Activated CD8-positive, alpha-beta T cell treated with anti-CD3 and anti-CD28 coated beads, Interleukin-2, amount 10 ng/mL, durations not matched to agents 7 days and 5 days (primary cell): Measurements from ENCODE around the gene PI4K2B. TPM values are rescaled to one million over a fixed set of nuclear protein-coding genes. Genes with fewer than 3 reads are reported as not detected.
"Not testable (repeated sequence)": the region's sequence is repeated elsewhere in the genome, so short reads cannot be mapped to it uniquely, and the experiment has no call there.

ENCODE experiments used
- ATAC-seq: fragments of 150-1000 bp; cut with Tn5 transposase; one replicate; pipeline ENCODE4 v1.10.0; 2021; ENCODE audit warnings: moderate library complexity
- CTCF ChIA-PET: fragments of 350-600 bp; sonication (Branson Sonifier 250); formaldehyde crosslinking; loops from one replicate; lab custom pipeline; 2021; ENCODE audit warnings: antibody characterized with exemption; lab: Charles Lee
- POLR2A ChIA-PET: fragments of 350-600 bp; sonication (Branson Sonifier 250); formaldehyde crosslinking; loops from one replicate; lab custom pipeline; 2021; ENCODE audit warnings: antibody characterized with exemption; lab: Charles Lee
- DNase-seq: peaks from one replicate; pipeline ENCODE4 v3.0.0-alpha.2; 2020
- H3K27ac Mint-ChIP-seq: one replicate; pipeline ENCODE4 v1.8.0; 2021; ENCODE audit warnings: mild to moderate bottlenecking, mixed read lengths
- H3K27me3 Mint-ChIP-seq: one replicate; pipeline ENCODE4 v1.8.0; 2021; ENCODE audit warnings: low read depth, mixed read lengths
- H3K36me3 Mint-ChIP-seq: one replicate; pipeline ENCODE4 v1.8.0; 2021; ENCODE audit warnings: low read depth, mixed read lengths
- H3K4me1 Mint-ChIP-seq: one replicate; pipeline ENCODE4 v1.8.0; 2021; ENCODE audit warnings: low read depth, mixed read lengths
- H3K4me3 Mint-ChIP-seq: one replicate; pipeline ENCODE4 v1.8.0; 2021; ENCODE audit warnings: mild to moderate bottlenecking, mixed read lengths
- H3K9me3 Mint-ChIP-seq: one replicate; pipeline ENCODE4 v1.8.0; 2022; ENCODE audit warnings: mixed read lengths; ENCODE audit not compliant: insufficient read depth
- total RNA-seq, 2 experiments: library from RNA; stranded (reverse); gene quantifications; one replicate each; pipeline ENCODE4 v1.2.3, GENCODE V29; 2021

PI4K2B gene
- total RNA-seq, 2 experiments from 2014 or later, result 42.2 to 46.1 TPM

DNA sequence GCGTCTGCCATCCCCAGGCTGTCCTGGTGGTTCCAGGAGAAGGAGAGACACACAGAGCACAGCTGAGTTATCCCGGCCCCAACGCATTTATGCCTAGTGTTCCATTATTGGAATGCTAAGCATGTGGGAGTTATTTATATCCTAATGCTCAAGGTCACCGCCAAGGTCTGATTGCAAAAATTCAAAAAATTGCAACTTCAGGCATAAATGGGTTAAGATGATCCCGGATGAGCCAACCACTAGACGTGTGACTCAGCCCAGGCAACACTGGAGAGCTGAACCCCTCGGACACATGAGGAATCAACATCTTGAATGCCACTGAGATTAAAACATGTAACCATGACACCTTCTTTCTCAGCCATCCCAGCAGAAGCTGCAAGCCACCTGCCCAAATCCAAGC, 74.9 kb downstream of the PI4K2B start:
- Mint-ChIP-seq H3K4me3 (no peak overlapping the region), H3K27ac (no peak overlapping the region), H3K36me3 (no peaks in the 10 kb centered on the region), H3K27me3 (peaks cover 3% of the 10 kb centered on the region), H3K9me3 (no peaks in the 10 kb centered on the region), H3K4me1 (peaks cover 16% of the 10 kb centered on the region)
- no peak for ATAC-seq
- no peak for DNase-seq
- POLR2A ChIA-PET, result no interaction called here
- CTCF ChIA-PET, result no interaction called here

DNA sequence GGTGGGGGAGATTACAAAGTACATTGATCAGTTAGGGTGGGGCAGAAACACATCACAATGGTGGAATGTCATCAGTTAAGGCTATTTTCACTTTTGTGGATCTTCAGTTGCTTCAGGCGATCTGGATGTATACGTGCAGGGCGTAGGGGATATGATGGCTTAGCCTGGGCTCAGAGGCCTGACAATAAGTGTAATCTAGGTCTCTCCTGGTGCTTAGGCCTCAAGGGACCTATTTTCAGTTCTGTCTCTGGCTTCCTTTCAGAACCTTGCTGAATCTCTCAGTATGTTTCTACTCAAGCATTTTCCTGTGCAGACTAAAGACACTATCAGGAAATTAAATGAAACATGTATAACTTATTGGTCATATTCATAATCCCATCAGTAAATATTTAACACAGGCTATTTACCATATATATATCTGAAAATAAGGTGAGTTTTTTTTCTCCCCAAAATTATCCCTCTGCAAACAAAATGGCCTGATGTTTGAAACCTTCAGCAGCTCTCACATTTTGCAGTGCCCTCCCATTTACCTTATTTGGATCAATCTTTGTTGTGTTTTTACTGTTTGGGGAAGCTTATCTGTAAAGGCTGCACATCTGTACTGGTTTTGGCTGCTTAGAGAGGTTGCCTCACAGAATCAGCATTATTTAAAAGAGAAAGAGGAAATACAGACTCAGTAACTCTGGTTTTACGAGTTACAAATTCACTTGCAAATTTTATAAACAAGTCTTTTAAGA, 76.4 kb downstream of the PI4K2B start:
- CTCF ChIA-PET, result interaction anchor here (0.7 to 5.2 kb wide), 5 partner anchors 11 to 74 kb away, joined by 3 to 74 read pairs (median 23); partner anchors contain the start of gene PI4K2B

DNA sequence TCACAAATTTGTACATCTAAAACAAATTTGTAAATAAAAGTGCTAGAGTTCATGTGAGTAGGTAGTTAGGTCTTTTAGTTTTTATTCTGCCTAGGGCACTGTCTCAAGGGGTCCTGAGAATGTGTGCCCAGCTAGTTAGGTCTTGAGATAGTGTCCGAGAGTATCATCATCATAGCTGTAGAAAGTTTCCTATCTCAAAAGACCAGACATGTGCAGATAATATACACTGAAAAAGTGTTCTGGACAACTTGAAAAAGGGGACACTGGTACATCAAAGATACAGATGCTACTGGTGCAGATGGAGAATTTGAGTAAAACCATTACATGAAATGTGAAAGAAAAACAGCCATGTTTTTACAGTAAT, 77.0 kb downstream of the PI4K2B start:
- POLR2A ChIA-PET, result interaction anchor here (1.3 kb wide), 1 partner anchor 77 kb away, joined by 4 read pairs; the partner anchor contains the start of gene PI4K2B
- Mint-ChIP-seq H3K36me3 (peaks cover 5% of the 10 kb centered on the region), H3K27me3 (peaks cover 3% of the 10 kb centered on the region), H3K4me1 (peaks cover 30% of the 10 kb centered on the region), H3K27ac (no peak overlapping the region), H3K4me3 (no peak overlapping the region), H3K9me3 (no peaks in the 10 kb centered on the region)
- DNase-seq (no peak), ATAC-seq (no peak)
- CTCF ChIA-PET, result interaction anchor here (0.7 to 5.2 kb wide), 5 partner anchors 16 to 150 kb away, joined by 3 to 74 read pairs (median 23); partner anchors contain the start of gene PI4K2B

More for the DNA sequence above, 76.4 kb downstream of the PI4K2B start:
- DNase-seq, result no peak
- H3K27me3 Mint-ChIP-seq, result peaks cover 3% of the 10 kb centered on the region
- POLR2A ChIA-PET, result interaction anchor here (1.3 kb wide), 1 partner anchor 76 kb away, joined by 4 read pairs; the partner anchor contains the start of gene PI4K2B
- H3K4me3 Mint-ChIP-seq, result no peak overlapping the region
- H3K27ac Mint-ChIP-seq, result no peak overlapping the region
- no peaks in the 10 kb centered on the region for H3K9me3 Mint-ChIP-seq
- peaks cover 2% of the 10 kb centered on the region for H3K36me3 Mint-ChIP-seq
- H3K4me1 Mint-ChIP-seq, result peaks cover 28% of the 10 kb centered on the region
- no peak for ATAC-seq

DNA sequence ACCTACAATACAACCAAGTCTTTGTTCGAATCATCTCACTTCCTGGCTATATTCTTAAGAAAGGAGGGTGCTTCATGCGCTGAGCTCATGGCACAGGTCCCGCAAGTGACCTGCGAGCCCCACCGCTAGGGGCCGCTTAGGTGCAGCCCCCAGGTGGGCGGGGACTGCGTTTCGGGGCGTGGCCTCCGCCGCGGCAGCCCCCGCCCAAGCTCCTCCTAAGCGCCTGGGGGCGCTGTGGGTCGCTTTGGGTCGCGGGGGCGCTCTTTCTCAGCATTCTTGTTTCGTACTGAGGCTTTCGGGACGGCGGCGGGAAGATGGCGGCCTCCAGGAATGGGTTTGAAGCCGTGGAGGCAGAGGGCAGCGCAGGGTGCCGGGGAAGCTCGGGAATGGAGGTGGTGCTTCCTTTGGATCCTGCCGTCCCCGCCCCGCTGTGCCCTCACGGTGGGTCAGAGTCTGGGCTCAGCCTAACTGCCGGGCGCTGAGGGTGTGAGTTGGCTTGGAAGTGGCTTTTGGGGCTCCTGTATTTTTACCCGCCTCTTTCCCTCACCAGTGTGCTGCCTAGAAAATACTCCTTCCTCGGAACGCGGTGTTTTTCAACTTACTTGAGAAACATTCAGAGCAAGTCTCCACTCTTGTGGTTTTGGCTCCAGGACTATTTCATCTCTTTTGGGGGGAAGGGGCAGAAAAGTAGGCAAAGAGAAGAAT, 78.8 kb downstream of the PI4K2B start, which contains the start of gene ZCCHC4:
Gene ZCCHC4, plus strand, starts transcription at position 279 of the 705 bp plus-strand sequence. Its CDS starts 36 bp downstream, at position 315.
- POLR2A ChIA-PET, result interaction anchor here (0.6 to 2.5 kb wide), 15 partner anchors 8 to 1057 kb away, joined by 3 to 28 read pairs (median 6); partner anchors contain the start of genes ANAPC4, DHX15 and SEPSECS

DNA sequence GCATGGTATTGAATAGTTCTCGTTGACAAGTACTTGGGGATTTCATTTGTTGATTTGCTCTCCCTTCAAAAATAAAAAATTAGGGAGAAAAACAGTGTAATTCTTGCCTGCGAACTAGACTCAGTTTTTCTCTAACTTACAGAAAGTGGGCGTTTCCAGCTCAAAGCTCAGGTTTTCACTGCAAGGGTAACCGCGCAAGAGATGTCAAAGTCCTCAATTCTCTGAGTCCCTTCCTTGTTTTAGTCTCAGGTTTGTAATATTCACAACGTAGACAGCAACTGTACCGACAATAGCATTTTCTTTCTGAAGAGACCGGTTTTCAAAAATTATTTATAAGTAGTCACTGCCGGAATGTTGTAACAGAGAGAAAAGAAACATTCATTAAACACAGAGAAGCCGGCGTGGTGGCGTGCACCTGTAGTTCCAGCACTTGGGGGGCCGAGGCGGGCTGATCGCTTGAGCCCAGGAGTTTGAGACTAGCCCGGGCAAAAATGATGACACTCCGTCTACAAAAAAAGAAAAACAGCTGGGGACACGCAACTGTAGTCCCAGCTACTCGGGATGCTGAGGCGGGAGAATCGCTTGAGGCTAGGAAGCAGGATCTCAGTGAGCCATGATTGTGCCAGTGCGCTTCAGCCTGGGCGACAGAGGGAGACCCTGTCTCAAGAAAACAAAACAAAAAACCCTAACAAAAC, 79.5 kb downstream of the PI4K2B start:
- CTCF ChIA-PET, result interaction anchor here (1.1 to 5.2 kb wide), 27 partner anchors 8 to 729 kb away, joined by 3 to 74 read pairs (median 9); partner anchors contain the start of genes DHX15, PI4K2B and SEPSECS
- Mint-ChIP-seq H3K36me3 (peaks cover 21% of the 10 kb centered on the region), H3K9me3 (no peaks in the 10 kb centered on the region), H3K27ac (peak overlapping the region; percentile 95), H3K4me3 (peak overlapping the region; percentile 99), H3K4me1 (peaks cover 40% of the 10 kb centered on the region), H3K27me3 (no peaks in the 10 kb centered on the region)
- POLR2A ChIA-PET, result interaction anchor here (1.0 to 2.5 kb wide), 11 partner anchors 8 to 729 kb away, joined by 3 to 28 read pairs (median 7); partner anchors contain the start of genes ANAPC4, DHX15 and SEPSECS
- ATAC-seq (no peak), DNase-seq (peak; percentile 33)

More for the DNA sequence above, 78.8 kb downstream of the PI4K2B start, which contains the start of gene ZCCHC4:
- peak; percentile 90 for DNase-seq
- Mint-ChIP-seq H3K9me3 (no peaks in the 10 kb centered on the region), H3K27me3 (peaks cover 3% of the 10 kb centered on the region), H3K36me3 (peaks cover 16% of the 10 kb centered on the region), H3K4me1 (peaks cover 36% of the 10 kb centered on the region), H3K27ac (peak within 1 kb of the TSS; percentile 95), H3K4me3 (peak within 1 kb of the TSS; percentile 99)
- peak; percentile 97 for ATAC-seq
- CTCF ChIA-PET, result interaction anchor here (0.5 to 5.2 kb wide), 50 partner anchors 8 to 839 kb away, joined by 3 to 74 read pairs (median 5); partner anchors contain the start of genes DHX15, PI4K2B and SEPSECS

DNA sequence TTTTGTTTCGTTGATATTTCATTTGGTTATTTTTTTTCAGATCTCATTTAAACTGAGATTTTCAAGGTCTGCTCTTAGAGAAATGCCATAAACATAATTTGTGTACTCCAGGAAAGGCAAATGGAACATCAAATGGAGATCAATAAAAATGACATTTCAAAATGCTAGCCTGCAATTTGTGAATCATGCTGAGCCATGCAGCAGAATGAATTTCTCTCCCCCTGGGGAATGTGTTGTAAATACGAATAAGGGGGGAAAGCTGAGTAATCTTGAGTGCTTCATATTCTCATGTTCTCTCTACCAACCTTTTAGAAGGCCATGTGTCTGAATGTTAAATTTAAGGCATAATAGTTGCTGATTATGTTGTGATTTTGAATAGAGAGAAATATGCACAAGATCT, 86.5 kb downstream of the PI4K2B start:
- H3K27ac Mint-ChIP-seq, result peak overlapping the region; percentile 76
- ChIA-PET POLR2A (interaction anchor here (1.5 to 2.1 kb wide), 2 partner anchors 8 to 11 kb away, joined by 5 to 10 read pairs; partner anchors contain the start of gene ZCCHC4), CTCF (interaction anchor here (0.8 to 1.9 kb wide), 9 partner anchors 8 to 176 kb away, joined by 3 to 23 read pairs (median 3); partner anchors contain the start of gene ZCCHC4)
- DNase-seq (no peak), ATAC-seq (no peak)
- peaks cover 35% of the 10 kb centered on the region for H3K36me3 Mint-ChIP-seq
- H3K4me1 Mint-ChIP-seq, result peaks cover 38% of the 10 kb centered on the region
- no peaks in the 10 kb centered on the region for H3K9me3 Mint-ChIP-seq
- H3K27me3 Mint-ChIP-seq, result no peaks in the 10 kb centered on the region
- H3K4me3 Mint-ChIP-seq, result no peak overlapping the region

DNA sequence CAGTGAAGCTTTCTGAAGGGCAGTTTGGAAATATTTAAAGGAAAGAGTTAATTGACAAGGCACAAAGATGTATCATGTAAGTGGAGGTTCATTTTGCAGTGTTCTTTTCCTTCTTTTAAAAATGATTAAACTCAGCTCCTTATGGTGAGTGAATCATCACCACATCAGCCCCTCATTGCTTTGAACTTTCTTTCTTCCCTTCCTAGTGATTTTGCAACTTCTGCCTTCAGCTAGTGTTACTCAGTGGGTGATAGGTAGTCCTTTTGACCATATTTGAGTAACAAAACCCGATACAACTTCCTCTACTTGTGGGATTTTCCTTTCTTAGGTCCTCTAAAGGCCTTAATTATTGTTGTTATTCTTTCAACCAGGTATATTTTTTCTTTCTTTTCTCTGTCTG, 86.9 kb downstream of the PI4K2B start:
- Mint-ChIP-seq H3K4me1 (peaks cover 36% of the 10 kb centered on the region), H3K4me3 (no peak overlapping the region), H3K27me3 (no peaks in the 10 kb centered on the region), H3K9me3 (no peaks in the 10 kb centered on the region), H3K27ac (peak overlapping the region; percentile 76), H3K36me3 (peaks cover 32% of the 10 kb centered on the region)
- ATAC-seq (peak; percentile 60), DNase-seq (no peak)
- CTCF ChIA-PET, result interaction anchor here (0.8 to 1.9 kb wide), 6 partner anchors 8 to 176 kb away, joined by 3 to 23 read pairs (median 4); partner anchors contain the start of gene ZCCHC4
- POLR2A ChIA-PET, result interaction anchor here (0.8 to 2.1 kb wide), 2 partner anchors 8 to 11 kb away, joined by 3 to 10 read pairs; partner anchors contain the start of gene ZCCHC4

DNA sequence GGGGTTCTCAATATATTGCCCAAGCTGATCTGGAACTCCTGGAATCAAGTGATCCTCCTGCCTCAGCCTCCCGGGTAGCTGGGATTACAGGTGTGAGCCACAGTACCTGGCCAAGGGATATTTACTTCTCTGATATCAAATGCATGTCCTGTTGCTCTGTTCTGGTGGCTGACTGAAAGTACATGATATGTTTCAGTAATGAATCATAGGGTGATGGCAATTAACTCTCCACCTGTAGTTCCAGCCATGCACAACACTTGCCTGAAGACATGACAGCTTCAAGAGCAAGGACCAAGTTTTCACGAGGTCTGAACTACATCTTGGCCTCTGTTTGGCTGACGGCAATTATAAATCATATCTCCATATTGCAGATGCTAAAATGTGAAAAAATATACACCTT, 87.9 kb downstream of the PI4K2B start:
- H3K27me3 Mint-ChIP-seq, result no peaks in the 10 kb centered on the region
- H3K4me3 Mint-ChIP-seq, result no peak overlapping the region
- ChIA-PET POLR2A (interaction anchor here (2.1 kb wide), 1 partner anchor 9 kb away, joined by 10 read pairs; the partner anchor contains the start of gene ZCCHC4), CTCF (interaction anchor here (1.4 to 1.9 kb wide), 2 partner anchors 9 to 177 kb away, joined by 4 to 23 read pairs; partner anchors contain the start of gene ZCCHC4)
- ATAC-seq (no peak), DNase-seq (no peak)
- peak overlapping the region; percentile 76 for H3K27ac Mint-ChIP-seq
- peaks cover 25% of the 10 kb centered on the region for H3K36me3 Mint-ChIP-seq
- no peaks in the 10 kb centered on the region for H3K9me3 Mint-ChIP-seq
- peaks cover 30% of the 10 kb centered on the region for H3K4me1 Mint-ChIP-seq

DNA sequence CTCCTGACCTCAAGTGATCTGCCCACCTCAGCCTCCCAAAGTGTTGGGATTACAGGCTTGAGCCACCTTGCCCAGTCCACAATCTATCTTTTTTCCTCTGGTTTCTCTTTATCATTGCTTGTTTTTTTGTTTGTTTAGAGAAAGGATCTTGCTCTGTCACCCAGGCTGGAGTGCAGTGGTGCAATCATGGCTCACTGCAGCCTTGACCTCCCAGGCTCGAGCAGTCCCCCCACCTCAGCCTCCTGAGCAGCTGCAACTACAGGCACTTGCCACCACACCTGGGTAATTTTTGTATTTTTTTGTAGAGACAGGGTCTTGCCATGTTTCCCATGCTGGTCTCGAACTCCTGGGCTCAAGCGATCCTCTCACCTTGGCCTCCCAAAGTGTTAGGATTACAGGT, 94.6 kb downstream of the PI4K2B start:
- ChIA-PET CTCF (interaction anchor here (6.5 kb wide), 1 partner anchor 16 kb away, joined by 74 read pairs; the partner anchor contains the start of gene ZCCHC4), POLR2A (interaction anchor here (1.5 kb wide), 1 partner anchor 16 kb away, joined by 5 read pairs; the partner anchor contains the start of gene ZCCHC4)
- H3K27ac Mint-ChIP-seq, DNase-seq, H3K9me3 Mint-ChIP-seq, H3K27me3 Mint-ChIP-seq, ATAC-seq, H3K36me3 Mint-ChIP-seq, H3K4me3 Mint-ChIP-seq: not testable (repeated sequence)
- peaks cover 19% of the 10 kb centered on the region for H3K4me1 Mint-ChIP-seq
